Activated naive CD4-positive, alpha-beta T cell treated with anti-CD3 and anti-CD28 coated beads, Interleukin-2, amount 50 U/mL, for 16 hours (primary cell): ENCODE results near the gene ADPGK.

Experiments
- DNase-seq: peaks from one replicate; pipeline ENCODE4 v3.0.0-alpha.2; 2020

Gene ADPGK

DNA sequence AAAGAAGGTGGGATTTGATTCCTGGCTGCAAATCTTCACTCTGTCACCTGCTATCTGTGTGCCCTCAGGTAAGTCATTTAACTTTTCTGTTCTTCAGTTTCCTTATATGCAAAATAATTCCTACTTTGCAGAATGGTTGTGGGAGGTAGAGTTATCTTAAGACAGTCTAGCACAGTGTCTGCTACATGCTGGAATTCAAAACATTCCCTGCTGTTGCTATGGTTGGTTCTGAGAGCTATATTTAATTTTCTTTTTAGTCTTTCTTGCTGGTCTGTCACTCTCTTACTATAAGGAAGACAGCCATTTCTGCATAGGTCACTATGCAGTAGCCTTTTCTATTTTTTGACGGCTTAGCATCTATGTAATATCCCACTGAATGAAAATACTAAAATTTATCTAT, 4.0 kb upstream of the ADPGK start:
- no peak for DNase-seq

DNA sequence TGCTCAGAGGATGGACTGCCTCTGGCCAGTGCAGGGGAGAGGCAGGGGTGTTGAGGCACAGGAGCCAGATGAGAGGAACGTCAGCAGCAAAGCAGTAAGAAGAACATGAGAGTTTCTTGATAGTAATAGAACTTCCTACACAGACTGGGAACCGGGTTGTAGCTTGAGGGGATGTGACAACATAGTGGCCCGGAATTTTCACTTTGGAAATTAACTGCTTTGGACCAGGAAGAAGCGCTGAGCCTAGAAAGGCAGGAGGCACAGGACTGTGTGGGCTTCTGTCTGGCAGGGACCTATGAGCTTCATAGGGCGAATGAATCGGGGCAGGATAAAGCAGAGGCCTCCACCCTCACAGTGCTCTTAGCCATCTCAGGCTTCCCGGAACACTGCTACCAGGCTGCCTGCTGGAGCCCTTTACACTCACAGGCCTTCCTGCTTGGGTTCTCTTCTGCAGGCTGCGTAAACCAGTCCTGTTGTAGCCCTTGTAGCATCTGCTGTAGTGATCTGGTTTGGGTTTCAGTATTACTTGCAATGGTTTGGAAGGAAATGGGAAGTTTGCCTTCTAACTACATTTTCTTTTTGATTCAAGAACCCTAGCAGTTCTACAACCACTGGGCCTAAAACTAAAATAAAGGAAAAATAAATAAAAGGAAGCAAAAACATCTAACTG, 3.3 kb upstream of the ADPGK start:
- DNase-seq, result no peak

DNA sequence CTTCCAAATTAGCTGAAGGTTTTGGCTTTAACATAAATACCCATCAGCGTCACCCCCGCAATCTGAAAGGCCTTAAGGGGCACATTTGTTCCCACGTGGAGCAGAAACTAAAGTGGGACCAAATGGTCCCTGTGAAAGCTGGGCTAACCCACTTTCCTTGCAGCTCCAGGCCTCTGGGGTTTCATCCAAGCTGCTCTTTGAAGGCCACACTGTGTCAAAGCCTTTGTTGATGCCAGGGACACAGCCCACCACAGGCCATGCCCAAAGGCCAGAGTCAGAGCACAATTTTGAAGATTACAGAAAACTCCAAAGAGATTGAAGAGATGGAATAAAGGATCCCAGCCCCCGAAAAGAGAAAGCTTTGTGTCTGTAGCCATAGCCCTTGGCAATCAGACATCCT, 2.7 kb upstream of the ADPGK start:
- DNase-seq, result no peak

DNA sequence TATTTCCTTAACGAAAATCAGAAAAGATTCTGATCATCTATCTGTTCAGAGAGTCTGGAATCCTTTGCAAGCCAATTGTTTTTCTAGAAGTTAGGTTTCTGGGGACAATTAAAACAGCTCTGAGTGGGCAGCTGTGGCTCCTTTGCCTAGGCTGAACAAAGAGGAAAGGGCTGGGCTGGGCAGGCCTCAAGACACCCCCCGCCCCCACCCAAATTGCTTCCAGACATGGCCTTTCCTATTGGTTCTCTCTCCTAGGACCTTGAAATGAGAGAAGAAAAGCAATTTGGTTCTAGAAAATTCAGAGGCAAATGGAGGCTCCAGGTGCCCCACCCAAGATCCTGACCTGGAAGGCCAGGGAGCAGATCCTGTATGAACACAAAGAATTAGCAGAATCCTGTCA, 2.3 kb upstream of the ADPGK start:
- no peak for DNase-seq

DNA sequence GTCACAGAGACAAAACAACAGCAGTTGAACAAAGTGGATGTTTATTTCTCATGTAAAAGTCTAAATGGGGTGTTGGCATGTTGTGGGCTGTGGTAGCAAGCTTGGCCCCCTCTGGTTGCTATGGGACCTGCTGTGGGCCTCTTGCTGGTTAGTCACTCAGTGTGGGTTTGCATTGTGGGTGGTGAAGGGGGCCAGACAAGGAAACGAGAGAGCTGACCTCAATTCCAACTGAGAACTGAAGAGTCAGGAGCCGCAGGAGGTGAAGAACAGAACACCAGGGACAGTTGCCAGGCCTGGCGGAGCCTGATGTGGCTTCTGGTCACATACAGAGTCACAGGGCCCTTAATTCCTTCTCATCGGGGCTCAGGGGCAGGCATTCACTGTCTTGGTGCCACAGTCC, 1.9 kb upstream of the ADPGK start:
- peak; percentile 15 for DNase-seq

DNA sequence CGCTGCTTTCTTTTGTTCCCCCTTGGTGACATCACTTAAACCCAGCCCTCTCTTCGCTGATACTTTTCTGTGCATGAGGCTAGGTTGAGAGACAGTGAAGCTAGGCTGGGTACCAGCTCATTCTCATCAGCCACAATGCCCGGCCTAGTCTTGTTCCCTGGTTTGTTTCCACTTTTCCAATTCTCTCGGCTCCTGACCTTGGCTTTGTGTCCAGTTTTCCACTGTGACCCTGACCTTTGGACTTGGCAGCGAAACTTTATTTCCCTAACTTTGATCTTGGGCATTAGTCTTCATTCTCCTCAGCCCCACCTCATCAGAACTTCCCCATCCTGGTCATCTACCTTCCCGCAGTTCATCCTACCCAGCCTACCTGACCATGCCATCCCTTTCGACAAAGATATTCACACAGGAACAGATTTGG, 908 bp upstream of the ADPGK start:
- DNase-seq, result no peak

DNA sequence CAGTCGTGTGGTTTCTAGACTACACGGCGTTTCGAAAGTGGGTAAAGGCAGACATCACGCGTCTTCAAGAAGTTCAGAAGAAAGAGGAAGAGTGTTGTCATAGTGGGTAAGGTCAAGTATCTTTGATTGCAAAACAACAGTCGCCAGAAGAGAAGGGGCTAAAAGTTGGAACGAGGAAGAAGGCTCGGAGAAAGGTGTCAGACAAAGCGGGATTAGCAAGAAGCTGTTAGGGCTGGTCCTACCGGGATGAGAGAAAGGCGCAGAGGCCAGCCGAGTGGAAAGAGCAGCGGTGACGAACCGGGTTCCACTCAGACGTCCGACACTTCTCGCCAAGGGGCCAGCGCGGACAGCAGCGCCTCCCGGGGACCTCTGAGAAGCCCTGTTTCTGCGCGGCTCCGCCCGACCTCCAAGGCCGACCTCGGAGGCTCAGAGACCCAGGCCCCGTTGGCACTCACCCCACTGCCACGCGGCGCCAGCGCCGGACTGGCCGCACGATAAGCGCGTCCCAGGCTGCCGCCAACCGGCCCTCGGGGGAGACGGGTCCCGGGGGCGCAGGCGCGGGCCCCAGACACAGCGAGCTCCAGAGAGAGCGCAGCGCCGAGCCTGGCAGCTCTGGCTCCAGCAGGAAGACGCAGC, 436 bp downstream of the ADPGK start:
- DNase-seq, result peak; percentile 30

DNA sequence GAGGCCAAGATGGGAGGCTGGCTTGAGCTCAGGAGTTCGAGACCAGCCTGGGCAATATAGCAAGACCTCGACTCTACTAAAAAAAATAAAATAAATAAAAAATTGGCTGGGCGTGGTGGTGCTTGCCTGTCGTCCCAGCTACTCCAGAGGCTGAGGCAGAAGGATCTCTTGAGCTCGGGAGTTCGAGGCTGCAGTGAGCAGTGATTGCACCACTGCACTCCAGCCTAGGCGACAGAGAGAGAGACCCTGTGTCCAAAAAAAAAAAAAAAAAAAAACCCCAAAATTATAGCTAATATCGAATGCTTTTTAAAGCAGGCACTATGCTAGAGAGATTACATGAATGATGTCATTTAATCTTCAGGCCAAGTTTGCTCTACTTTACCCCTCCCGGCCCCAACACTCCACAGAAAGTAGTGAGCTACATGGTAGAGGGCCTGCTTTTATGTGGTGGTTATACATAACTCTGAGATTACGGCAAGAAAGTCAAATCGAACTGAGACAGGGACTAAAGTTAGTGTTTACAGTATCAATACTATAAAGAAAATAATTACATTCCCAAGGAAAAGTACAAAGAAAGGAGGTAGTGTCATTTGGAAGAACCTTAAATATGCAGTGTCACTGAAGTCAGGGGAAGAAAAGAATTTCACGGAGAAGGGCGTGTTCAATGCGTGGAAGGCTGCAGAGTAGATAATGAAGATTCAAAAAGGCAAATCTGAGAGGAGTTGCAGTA, 1.1 kb downstream of the ADPGK start:
- DNase-seq, result no peak

DNA sequence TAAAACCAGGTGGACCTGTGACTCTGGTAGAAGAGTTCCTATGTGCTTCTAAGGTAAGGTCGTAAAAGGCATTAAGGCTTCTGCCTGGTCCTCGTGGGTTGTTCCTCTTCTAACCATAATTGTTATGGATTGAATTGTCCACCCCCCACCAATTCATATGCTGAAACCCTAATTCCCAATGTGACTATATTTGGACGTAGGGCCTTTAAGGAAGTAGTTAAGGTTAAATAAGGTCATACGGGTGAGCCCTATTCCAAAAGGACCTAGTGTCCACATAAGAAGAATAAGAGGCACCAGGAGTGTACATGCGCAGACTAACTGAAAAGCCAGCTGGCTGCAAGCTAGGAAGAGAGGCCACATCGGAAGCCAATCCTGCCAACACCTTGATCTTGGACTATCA, 1.9 kb downstream of the ADPGK start:
- DNase-seq, result no peak

DNA sequence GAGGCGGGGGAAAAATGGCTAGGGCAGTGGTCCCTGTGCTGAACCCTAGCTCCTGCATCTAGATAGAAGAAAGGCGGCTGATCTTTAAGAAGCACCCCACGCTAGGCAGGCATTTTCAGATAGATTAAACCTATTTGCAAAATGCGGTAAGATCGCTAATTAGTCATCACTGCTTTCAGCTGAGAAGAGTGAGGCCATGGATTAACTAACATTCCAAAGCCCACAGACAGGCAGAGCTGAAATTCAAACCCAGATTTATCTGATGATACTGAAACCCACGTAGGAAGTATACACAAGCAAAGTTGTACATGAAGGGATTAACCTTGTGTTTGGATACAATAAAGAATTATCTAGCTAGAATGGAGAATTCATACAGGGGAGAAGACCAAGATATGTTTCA, 4.8 kb downstream of the ADPGK start:
- no peak for DNase-seq

DNA sequence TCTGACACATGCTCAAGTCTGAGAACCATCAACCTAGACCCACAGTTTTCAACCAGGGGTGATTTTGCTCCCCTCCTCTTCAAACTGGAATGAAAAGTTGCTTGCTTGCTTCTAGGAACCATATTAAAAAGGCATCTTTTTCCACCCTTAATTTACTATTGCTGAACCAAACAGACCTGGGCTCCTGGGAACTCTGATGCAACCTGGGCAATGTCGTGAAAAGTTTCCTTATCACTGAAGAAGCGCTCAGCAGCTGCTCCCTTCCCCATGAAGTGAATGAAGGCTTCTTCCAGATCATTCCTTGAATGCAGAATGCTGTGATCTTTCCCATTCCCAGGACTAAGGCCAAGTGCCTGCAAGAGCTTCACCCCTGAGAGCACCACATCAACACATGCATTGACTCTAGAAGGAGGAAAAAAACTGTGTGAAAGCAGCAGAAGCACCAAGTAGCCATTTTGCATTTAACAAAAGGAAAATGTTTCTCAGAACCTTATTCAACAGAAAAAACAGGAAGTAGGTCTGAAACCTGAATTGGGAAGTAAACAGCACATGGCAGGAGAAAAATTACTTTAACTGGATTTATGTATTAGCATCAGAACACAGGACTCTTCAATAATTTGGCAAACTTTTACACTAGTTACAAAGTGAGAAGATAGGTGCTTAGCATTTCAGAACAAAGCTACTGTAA, 8.7 kb downstream of the ADPGK start:
- no peak for DNase-seq

DNA sequence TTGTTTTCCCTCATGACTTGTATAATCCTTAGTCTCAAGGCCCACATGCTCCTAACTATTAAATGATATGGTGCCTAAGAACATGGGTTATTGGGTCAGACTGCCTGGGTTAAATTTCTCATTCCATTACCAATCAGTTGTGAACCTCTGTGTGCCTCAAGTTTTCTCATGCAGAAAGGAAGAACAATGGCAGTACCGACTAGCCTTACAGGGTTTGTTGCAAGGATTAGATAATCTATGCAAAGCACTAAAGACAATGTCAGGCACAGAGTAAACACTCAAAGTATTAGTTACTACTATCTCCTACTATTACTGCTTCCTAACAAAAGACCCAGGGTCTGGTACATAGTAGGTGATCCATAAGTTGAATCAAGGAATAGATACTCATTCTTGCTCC, 12.2 kb downstream of the ADPGK start:
- no peak for DNase-seq

DNA sequence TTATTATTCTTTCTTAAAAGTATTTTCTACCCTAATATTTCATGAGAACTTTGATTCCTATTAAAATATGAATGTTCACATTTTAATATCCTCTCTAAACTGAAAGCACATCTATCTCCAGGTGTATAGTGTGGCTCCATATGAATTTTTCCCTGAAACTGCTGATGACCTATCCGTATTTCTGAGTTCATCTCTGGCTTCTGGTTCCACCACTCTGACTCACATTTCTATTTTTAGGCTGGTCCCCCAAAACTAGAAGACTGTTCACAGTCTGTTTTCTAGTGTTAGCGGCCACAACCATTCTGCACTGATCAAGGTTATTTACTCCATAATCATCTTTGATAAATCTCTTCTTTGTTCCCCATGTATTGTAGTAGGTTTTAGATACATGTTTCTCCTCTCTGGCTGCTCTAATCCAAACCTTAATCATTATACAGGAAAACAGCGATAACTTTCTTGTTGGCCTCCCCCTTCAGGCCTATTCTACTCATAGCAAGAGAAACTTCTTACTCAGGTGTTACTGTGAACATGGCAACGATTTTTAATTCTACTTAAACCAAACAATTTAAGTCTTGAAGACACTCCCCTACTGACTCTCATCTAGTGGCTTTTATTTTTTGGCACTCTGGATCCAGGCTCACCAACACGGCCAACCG, 12.8 kb downstream of the ADPGK start:
- DNase-seq, result no peak

DNA sequence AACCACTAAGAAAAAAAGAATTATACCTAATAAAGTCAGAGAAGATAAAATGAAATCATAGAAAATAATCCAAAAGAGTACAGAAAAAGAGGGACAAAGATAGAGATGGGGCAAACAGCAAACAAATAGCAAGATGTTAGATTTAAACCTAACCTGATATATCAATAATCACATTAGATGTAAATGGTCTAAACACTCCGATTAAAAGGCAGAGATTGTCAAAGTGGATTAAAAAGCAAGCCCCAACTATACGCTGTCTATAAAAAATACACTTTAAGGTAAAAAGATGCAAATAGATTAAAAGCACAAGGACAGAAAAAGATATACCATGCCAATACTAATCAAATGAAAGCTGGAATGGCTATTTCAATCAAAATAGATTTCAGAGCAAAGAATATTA, 16.8 kb downstream of the ADPGK start:
- DNase-seq, result no peak

DNA sequence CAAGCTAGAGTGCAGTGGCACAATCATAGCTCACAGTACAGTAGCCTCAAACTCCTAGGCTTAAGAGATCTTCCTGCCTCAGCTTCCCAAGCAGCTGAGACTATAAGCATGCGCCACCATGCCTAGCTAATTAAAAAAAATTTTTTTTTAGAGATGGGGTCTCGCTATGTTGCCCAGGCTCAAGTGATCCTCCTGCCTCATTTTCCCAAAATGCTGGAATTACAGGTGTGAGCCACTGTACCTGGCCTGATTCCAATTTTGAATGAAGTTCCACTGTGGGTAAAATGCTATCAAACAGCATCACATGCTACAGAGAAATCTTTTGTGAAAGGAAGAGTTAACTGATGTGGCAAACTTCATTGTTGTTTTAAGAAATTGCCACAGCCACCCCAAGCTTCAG, 17.5 kb downstream of the ADPGK start:
- DNase-seq, result no peak

DNA sequence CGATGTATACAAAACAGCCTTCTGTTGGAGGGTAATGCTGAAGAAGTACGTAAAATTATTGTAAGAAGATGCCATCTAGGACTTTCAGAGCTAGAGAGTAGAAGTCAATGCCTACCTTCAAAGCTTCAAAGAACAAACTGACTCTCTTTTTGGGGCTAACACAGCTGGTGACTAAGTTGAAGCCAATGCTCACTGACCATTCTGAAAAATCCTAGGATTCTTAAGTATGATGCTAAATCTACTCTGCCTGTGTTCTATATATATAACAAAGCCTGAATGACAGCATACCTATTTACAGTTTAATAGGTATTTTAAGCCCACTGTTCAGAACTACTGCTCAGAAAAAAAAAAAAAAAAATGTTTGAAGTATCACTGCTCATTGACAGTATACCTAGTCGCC, 18.9 kb downstream of the ADPGK start:
- DNase-seq, result no peak

DNA sequence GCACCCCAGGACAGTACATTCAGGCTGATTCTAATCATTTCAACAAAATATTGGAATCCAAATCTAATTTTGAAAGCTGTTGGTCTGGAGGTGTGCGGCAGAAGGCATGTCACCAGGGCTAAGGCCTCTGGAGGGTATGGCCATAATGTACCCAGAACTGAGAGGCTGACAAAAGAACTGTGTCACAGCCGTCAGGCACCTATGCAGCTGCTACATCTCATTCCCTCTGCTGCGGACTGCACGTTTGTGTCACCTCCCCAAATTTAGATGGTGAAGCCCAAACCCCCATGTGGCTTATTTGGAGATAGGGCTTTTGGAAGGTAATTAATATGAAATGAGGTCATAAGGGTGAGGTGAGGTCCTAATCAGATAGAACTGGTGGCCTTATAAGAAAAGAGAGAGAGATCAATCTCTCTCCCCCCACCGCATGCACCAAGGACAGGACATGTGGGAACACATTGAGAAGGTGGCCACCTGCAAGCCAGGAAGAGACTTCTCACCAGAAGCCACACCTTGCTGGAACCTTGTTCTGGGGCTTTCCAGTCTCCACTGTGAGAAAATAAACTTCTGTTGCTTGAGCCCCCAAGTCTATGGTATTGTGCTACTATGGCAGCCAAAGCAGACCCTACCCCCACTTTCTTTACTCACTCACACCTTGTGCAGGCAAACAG, 22.8 kb downstream of the ADPGK start:
- DNase-seq, result no peak

DNA sequence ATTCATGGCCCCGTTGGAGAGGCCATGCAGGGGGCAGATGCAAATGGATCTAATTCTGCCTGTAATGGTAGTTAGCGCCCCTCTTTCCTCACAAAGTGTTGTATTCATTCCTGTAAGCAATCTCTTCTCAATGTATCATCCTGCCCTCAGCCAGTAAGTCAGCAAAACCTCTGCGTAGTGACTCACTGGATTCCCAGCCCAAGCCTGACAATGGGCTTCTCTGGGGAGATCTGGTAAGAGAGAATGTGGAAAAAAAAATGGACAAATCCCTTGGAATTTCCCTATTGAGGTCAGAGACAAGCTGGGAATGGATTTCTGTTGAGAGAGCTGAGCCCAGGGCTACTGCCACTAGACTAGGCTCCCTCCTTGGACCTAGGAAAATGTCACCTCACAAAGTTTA, 25.4 kb downstream of the ADPGK start:
- no peak for DNase-seq

DNA sequence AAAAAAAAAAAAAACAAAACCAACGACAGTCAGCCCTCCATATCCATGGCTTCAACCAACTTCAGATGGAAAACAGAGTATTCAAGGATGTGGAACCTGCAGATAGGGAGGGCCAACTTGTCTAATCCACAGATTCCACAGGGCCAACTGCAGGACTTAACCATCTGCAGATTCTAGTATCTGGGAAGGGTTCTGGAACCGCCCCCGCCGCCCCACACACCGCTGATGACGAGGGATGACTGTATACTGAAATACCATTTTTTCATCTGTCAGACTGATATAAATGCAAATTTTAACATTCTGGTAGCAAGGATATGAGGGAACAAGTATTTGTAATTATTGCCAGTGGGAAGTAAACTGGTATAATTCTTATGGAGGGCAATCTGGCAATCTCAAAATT, 29.5 kb downstream of the ADPGK start:
- DNase-seq, result no peak

DNA sequence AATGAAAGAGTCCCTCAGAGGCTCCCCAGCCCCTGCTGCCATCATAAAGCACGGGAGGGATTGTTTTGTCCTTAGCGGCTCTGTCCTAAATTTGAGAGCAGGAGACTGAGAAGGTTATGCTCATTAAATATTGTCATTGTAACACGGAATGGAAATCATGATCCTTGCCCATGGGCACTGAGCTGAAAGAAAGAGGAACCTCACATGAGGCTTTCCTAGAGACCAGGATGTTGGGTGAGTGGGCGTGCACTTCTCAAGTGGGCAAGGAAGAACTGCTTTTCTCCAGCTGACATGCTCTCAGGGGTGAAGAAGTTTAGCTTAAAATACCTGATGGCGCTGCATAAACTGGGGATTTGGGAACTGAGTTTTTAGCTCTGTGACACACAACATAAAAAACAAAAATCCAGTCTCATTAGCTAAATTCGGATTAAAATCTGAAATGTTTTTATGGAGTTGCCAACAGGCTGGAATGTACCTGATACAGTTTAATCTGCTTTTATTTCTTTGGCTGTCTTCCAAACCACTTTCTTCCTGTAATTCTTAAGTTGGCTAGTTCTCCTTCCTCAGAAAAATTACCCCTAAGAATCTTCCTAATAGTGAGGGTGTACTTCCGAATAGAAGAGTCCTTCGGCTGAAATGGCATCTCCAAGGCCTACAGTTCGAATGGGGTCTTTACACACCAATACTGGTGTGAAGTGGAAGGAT, 31.7 kb downstream of the ADPGK start:
- no peak for DNase-seq

DNA sequence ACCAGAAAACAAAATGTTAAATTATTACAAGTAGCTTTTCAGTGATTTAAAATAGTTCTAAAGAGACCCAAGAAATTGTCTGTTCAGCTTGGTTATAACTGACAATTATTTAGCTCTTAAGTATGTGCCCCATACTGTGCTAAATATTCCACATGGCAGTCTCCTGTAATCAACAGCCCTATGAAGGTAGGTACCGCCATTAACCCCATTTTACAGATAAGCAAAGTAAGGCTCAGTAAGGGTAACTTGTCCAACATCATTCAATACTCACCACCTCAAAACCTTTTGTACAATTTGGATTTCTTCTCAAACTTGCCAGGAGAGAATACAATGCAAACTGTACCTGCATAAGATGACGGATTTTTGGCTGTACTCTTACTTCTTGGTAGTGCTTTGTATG, 33.9 kb downstream of the ADPGK start:
- DNase-seq, result no peak

DNA sequence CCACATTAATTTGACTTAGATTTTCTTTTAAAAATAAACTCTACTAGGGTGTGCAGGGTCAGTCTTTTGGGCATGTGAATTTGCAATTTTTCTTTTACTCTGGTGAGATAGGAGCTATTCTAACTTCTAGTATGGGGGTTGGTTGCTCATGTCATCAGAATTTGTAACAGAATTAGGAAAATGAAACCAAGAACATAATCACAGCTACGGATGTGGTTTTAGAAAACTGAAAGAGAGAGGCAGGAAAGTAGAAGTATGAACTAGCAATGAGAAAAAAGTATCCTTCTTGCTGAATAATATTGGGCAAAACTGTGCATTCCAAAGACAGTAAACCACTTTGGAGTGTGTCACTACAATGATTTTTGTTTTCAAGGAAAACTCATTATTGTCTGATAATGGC, 43.3 kb downstream of the ADPGK start:
- no peak for DNase-seq
